ENCODE results near the gene ZER1.

Gene ZER1

GRCh38 chr9:128713941-128714573, 57.7 kb downstream of the ZER1 start:
- no peak for DNase-seq (ENCODE audit: low read depth, low spot score)
- Histone ChIP-seq H3K4me1 (ENCODE audit: insufficient read depth, insufficient read length) (peaks cover 4% of the 10 kb centered on the region), H3K4me3 (ENCODE audit: insufficient read length, low read depth) (no peak overlapping the region), H3K9ac (ENCODE audit: insufficient read length, low read depth) (no peak overlapping the region), H3K9me3 (ENCODE audit: insufficient read depth, low read length) (no peaks in the 10 kb centered on the region), H3K27me3 (ENCODE audit: insufficient read depth, insufficient read length) (no peaks in the 10 kb centered on the region), H3K36me3 (ENCODE audit: insufficient read depth, insufficient read length, low read length) (peaks cover 54% of the 10 kb centered on the region)
- TF ChIP-seq YY1 (IDR thresholded peaks at IDR 0.05; ENCODE audit: insufficient read depth, insufficient read length) (no peak), SUZ12 (IDR thresholded peaks at IDR 0.05; ENCODE audit: extremely low read depth, insufficient read depth, insufficient read length) (no peak), ZNF274 (IDR thresholded peaks at IDR 0.05; ENCODE audit: low read depth, low read length) (no peak)

- TF ChIP-seq ZNF274 (IDR thresholded peaks at IDR 0.05; ENCODE audit: low read depth, low read length), result no peak
- Histone ChIP-seq H3K4me1 (ENCODE audit: insufficient read depth, insufficient read length) (peaks cover 1% of the 10 kb centered on the region), H3K9ac (ENCODE audit: insufficient read length, low read depth) (no peak overlapping the region), H3K36me3 (ENCODE audit: insufficient read depth, insufficient read length, low read length) (peaks cover 53% of the 10 kb centered on the region), H3K27me3 (ENCODE audit: insufficient read depth, insufficient read length) (no peaks in the 10 kb centered on the region), H3K4me3 (ENCODE audit: insufficient read length, low read depth) (no peak overlapping the region), H3K9me3 (ENCODE audit: insufficient read depth, low read length) (no peaks in the 10 kb centered on the region)
- no peak for DNase-seq (ENCODE audit: low read depth, low spot score)
Observed at GRCh38 chr9:128713411-128713780, 58.3 kb downstream of the ZER1 start.

GRCh38 chr9:128712451-128713410, 59.0 kb downstream of the ZER1 start:
- H3K9ac ChIP-seq (ENCODE audit: insufficient read length, low read depth), result no peak overlapping the region
- no peak overlapping the region for H3K4me3 ChIP-seq (ENCODE audit: insufficient read length, low read depth)
- H3K9me3 ChIP-seq (ENCODE audit: insufficient read depth, low read length), result no peaks in the 10 kb centered on the region
- no peak for TF ChIP-seq YY1 (IDR thresholded peaks at IDR 0.05; ENCODE audit: insufficient read depth, insufficient read length)
- no peak for TF ChIP-seq ZNF274 (IDR thresholded peaks at IDR 0.05; ENCODE audit: low read depth, low read length)
- no peak for TF ChIP-seq SUZ12 (IDR thresholded peaks at IDR 0.05; ENCODE audit: extremely low read depth, insufficient read depth, insufficient read length)
- no peaks in the 10 kb centered on the region for H3K27me3 ChIP-seq (ENCODE audit: insufficient read depth, insufficient read length)
- peaks cover 50% of the 10 kb centered on the region for H3K36me3 ChIP-seq (ENCODE audit: insufficient read depth, insufficient read length, low read length)
- DNase-seq (ENCODE audit: low read depth, low spot score), result no peak
- H3K4me1 ChIP-seq (ENCODE audit: insufficient read depth, insufficient read length), result no peaks in the 10 kb centered on the region

- Histone ChIP-seq H3K9me3 (ENCODE audit: insufficient read depth, low read length) (no peaks in the 10 kb centered on the region), H3K9ac (ENCODE audit: insufficient read length, low read depth) (no peak overlapping the region), H3K4me1 (ENCODE audit: insufficient read depth, insufficient read length) (peaks cover 9% of the 10 kb centered on the region), H3K36me3 (ENCODE audit: insufficient read depth, insufficient read length, low read length) (peaks cover 41% of the 10 kb centered on the region), H3K4me3 (ENCODE audit: insufficient read length, low read depth) (no peak overlapping the region), H3K27me3 (ENCODE audit: insufficient read depth, insufficient read length) (no peaks in the 10 kb centered on the region)
- TF ChIP-seq YY1 (IDR thresholded peaks at IDR 0.05; ENCODE audit: insufficient read depth, insufficient read length), result no peak
- DNase-seq (ENCODE audit: low read depth, low spot score), result no peak
Observed at GRCh38 chr9:128707446-128707845, 64.3 kb downstream of the ZER1 start.

GRCh38 chr9:128706671-128707381, 64.9 kb downstream of the ZER1 start:
- Histone ChIP-seq H3K4me3 (ENCODE audit: insufficient read length, low read depth) (no peak overlapping the region), H3K9me3 (ENCODE audit: insufficient read depth, low read length) (no peaks in the 10 kb centered on the region), H3K36me3 (ENCODE audit: insufficient read depth, insufficient read length, low read length) (peaks cover 35% of the 10 kb centered on the region), H3K4me1 (ENCODE audit: insufficient read depth, insufficient read length) (peaks cover 9% of the 10 kb centered on the region), H3K9ac (ENCODE audit: insufficient read length, low read depth) (peak overlapping the region; percentile 32), H3K27me3 (ENCODE audit: insufficient read depth, insufficient read length) (no peaks in the 10 kb centered on the region)
- TF ChIP-seq ZNF274 (IDR thresholded peaks at IDR 0.05; ENCODE audit: low read depth, low read length), result no peak
- no peak for TF ChIP-seq YY1 (IDR thresholded peaks at IDR 0.05; ENCODE audit: insufficient read depth, insufficient read length)
- TF ChIP-seq SUZ12 (IDR thresholded peaks at IDR 0.05; ENCODE audit: extremely low read depth, insufficient read depth, insufficient read length), result no peak
- DNase-seq (ENCODE audit: low read depth, low spot score), result no peak

GRCh38 chr9:128706045-128706444, 65.7 kb downstream of the ZER1 start:
- no peak overlapping the region for H3K9ac ChIP-seq (ENCODE audit: insufficient read length, low read depth)
- TF ChIP-seq YY1 (IDR thresholded peaks at IDR 0.05; ENCODE audit: insufficient read depth, insufficient read length) (no peak), SUZ12 (IDR thresholded peaks at IDR 0.05; ENCODE audit: extremely low read depth, insufficient read depth, insufficient read length) (no peak), ZNF274 (IDR thresholded peaks at IDR 0.05; ENCODE audit: low read depth, low read length) (no peak)
- H3K9me3 ChIP-seq (ENCODE audit: insufficient read depth, low read length), result no peaks in the 10 kb centered on the region
- no peak overlapping the region for H3K4me3 ChIP-seq (ENCODE audit: insufficient read length, low read depth)
- peaks cover 35% of the 10 kb centered on the region for H3K36me3 ChIP-seq (ENCODE audit: insufficient read depth, insufficient read length, low read length)
- H3K27me3 ChIP-seq (ENCODE audit: insufficient read depth, insufficient read length), result no peaks in the 10 kb centered on the region
- DNase-seq (ENCODE audit: low read depth, low spot score), result no peak
- peaks cover 11% of the 10 kb centered on the region for H3K4me1 ChIP-seq (ENCODE audit: insufficient read depth, insufficient read length)

Data from NT2/D1 (cell line).